HG03159 (cell line): ENCODE data around the gene IPCEF1.
"Not testable (repeated sequence)": the region's sequence is repeated elsewhere in the genome, so short reads cannot be mapped to it uniquely, and the experiment has no call there.

ENCODE experiments used
- ATAC-seq: cut with Tn5 transposase; IDR thresholded peaks from one replicate; pipeline ENCODE4 v1.9.1; 2021; ENCODE audit warnings: mild to moderate bottlenecking, moderate library complexity; ENCODE audit not compliant: unreplicated experiment

IPCEF1 gene

GRCh38 chr6:154249499-154250298 lies 106.9 kb downstream of the IPCEF1 start:
- ATAC-seq: peak; percentile 68

GRCh38 chr6:154247119-154247861 lies 109.3 kb downstream of the IPCEF1 start:
- peak; percentile 36 for ATAC-seq

DNA sequence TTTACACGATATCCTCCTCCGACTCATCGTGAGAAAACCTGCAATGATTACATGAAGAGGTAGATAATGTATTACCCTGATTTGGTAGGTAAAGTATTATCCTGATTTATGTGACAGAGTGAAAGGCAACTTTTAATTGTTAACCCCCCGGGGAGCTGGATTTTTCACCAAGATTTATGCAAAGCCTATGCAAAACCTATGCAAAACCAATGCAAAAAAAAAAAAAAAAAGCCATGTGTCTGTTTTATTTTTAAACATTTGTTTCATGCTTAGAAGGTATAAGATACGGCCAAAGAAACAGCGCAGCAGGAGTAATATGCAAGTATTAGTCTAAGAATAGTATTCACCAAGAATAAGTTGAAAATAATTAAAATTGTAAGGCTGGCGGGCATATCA lies 109.9 kb downstream of the IPCEF1 start:
- ATAC-seq: no peak

DNA sequence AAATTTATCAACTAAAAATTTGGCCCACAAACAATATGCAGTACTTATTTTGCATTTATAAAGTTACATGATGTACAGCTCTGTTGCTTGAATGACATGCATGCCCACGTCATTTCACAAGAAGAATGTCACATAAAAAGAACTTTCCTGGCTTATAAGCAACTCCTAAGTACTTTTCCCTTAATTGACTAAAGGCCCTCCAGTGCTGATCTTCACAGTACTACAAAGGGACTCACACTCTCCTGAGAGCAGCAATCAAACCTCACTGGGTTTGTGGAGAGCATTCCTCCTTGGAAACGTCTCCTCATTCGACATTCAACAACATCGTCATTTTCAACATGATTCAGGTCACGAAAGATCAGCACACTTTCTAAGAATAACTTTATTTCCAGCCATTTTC lies 111.1 kb downstream of the IPCEF1 start:
- no peak for ATAC-seq

DNA sequence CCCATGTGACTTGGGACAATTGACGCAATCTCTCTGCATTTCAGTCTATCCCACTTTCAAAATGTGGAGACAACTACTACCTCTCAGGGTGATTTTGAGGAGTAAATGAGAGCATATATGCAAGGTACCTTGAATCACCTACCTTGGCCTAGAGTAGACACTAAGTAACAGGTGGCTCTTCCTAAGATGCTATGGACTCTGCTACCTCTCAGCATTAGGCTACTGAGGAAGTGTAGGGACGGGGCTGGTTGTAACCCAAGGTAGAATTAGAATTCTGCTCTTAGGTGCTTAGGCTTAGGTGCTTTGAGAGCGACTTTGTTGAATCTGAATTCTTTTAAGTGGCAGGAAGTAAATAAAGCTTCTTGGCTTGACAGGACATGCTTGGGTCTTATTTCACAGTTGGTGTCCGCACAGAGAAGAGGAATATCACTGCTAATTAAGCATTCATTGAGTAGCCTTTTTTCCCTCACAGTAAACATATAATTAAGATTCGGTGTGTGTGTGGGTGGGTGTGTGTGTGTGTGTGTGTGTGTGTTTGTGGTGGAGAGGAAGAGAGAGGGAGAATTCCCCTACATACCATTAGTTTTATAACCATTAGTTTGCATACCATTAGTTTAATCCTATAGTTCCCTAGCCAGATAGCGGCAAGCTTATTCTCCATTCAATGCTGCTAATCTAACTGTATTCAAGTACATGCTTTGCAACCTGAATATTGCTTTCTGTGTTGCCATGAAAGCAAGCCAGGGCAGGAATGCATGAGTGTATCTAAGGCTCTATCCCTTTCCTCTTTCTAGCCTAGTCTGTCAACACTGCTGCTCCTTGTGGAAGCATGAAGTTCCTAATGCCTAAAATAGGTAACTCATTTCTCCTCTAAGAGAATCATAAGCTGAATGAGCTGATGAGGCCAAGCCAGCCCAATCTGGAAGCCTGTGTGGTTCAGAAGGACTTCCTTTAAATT lies 112.5 kb downstream of the IPCEF1 start:
- ATAC-seq: no peak

GRCh38 chr6:154242617-154243357 lies 113.8 kb downstream of the IPCEF1 start:
- ATAC-seq: no peak

GRCh38 chr6:154241581-154241980 lies 115.0 kb downstream of the IPCEF1 start:
- no peak for ATAC-seq

- not testable (repeated sequence) for ATAC-seq
Measured at GRCh38 chr6:154241061-154241460, 115.5 kb downstream of the IPCEF1 start.

GRCh38 chr6:154239392-154239791 lies 117.2 kb downstream of the IPCEF1 start:
- no peak for ATAC-seq

GRCh38 chr6:154238831-154239230 lies 117.8 kb downstream of the IPCEF1 start:
- ATAC-seq: no peak

GRCh38 chr6:154236646-154237301 lies 119.8 kb downstream of the IPCEF1 start:
- ATAC-seq: no peak

DNA sequence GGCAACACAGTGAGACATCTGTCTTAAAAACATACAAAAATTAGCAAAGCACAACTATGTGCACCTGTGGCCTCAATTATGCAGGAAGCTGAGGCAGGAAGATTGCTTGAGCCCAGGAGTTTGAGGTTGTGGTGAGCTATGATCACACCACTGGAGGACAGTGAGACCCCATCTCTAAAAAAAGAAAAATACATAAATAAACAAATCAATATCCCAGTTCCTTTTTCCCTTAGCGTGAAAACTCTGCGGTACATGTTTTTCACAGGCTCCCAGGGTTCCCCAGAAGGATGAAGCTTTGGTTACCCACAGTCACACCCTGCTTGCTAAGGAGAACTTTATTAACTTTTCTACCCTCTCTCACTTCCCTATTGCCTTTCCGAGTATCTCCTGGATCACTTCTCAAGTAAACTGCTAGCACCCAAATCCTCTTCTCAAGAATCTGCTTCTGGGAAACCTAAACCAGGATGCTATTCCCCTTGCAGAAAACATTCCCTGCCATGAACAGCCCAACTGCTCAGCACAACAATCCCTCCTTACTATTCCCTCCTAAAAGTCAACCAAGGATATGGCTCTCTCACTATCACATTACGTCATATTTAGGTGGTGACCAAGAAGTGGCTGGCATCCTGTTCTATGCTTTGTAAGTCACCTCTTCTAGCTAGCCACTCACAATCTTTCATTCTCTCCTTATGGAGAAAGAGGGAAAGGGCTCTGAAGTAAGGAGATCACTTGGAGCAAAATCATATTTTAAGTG lies 122.4 kb downstream of the IPCEF1 start:
- ATAC-seq: peak; percentile 49

DNA sequence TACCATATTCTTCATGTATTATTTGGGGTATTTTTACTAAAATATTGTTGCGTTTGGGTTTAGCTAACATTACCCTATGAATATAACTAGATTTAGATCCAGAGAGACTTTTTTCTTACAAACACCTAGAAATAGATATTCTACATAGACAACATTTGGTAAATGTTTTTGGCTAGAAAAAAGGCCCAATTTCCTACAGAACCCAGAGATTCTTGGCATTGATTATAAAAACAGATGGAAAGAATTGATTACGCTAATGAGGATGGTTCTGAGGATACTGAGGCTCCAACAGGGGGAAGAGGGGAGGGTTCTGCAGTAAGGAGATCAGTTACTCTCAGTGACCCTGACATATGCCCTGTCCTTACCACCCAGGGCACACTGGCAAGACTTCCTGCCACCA lies 123.2 kb downstream of the IPCEF1 start:
- ATAC-seq: no peak

DNA sequence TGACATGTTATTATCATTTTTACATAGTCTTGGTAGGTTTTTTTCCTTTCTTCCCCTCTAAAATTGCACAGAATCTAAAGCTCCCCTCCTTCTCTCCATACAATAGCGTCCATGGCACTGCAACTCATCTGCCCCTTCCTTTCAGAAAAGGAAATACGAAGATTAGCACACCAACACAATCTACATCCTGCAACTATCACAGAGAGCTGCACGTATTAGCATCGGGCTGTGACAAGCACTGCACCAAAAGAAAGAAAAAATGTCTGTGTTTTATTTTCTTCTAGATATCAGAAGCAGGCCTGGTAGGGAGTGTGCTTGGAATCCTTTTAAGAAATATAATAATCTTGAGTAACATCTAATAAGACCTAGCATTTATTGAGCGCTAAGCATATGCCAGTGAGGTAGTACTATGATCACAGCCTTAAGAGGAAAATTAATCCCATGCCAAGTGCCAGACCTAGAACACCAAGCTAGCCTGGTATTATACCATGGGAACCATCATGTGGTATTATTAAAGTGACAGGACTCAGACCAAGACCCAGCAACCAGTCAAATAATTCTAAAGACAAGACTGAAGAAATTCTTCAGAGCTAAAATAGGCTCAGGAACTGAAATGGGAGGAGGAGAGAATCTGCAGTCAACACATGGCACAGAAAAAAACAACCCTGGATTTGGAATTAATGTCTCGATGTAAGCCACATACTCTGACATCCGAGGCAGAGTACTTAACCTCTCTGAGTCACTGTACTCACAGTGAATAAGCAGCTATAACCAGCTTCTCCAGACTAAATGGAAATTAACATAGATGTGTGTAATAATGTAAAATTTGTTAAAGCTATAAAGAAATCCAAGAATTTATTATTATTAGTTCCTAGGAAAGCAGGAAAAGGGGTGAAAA lies 124.3 kb downstream of the IPCEF1 start:
- no peak for ATAC-seq

DNA sequence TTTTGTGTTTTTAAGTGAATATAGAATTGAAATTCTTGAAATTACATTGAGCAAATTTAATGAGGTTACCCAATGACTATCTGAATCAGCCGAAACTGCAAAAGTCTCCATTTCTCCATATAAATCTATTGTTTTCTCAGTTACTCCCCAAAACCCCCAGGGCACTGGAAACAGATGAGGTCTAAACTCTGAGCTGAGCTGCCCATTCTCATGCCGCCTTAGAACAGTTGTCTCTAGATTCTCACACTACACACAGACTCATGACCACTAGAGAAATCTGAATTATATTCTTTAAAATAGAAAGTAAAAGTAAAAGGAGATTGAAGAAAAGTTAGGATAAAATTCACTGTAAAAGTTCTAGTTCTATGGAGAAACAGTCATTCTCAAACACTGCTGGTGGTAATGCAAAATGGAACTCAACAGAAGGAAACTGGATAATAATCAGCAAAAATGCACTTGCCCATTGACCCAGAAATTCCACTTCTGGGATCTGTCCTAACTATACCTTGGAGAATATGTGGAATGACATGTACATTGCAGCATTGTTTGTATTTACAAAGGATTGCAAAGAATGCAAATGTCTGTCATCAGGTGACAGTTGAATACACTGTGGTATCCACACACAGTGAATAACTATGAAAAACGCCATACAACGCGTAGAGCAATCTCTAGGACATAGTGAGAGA lies 125.5 kb downstream of the IPCEF1 start:
- no peak for ATAC-seq

DNA sequence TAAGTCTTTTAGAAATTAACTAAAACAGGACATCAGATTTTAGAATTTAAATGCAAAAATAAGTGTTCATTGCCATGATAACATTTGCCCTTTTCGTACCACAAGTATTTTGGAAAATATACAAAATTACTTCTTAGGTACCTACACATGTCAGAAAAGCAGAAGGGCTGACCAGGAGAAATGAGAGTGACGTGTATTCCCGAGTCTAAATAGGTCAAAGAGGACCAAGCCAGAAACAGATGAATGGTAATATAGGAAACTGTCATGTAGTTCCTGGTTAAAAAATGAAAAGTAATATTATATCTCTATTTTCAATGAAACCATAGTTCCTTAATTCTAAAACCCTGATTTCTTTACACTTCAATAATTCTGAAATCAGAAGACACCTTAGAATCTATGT lies 126.2 kb downstream of the IPCEF1 start:
- ATAC-seq: no peak

DNA sequence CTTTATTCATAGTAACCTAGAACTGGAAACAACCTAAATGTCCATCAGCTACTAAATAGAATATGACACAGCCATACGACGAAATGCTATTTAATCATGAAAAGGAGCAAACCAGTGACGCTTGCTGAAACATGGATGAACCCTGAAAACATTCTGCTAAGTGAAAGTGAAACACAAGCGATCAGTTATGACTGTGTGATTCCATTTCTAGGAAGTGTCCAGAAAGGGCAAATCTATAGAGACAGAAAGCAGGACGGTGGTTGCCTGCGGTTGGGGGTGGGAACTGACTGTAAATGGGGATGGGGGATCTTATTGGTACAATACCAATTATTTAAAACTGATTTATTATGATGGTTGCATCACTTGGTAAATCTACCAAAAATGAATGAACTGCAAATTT lies 126.8 kb downstream of the IPCEF1 start:
- peak; percentile 79 for ATAC-seq

GRCh38 chr6:154228521-154228905 lies 128.1 kb downstream of the IPCEF1 start:
- no peak for ATAC-seq
